Lower leg skin (tissue), 3 donors: Measurements from ENCODE around the gene KDSR.

ENCODE experiments used
- CTCF ChIP-seq, 3 donors: fragments of 450-650 bp; IDR thresholded peaks; one replicate each; pipeline ENCODE4 v1.5.1; 2016; ENCODE audit warnings: antibody characterized with exemption in 3 of 3, mild to moderate bottlenecking in 3 of 3, moderate library complexity in 2 of 3
- POLR2A ChIP-seq, 2 donors: fragments of 450-650 bp; IDR thresholded peaks; one replicate each; pipeline ENCODE4 v1.6.1; 2016 to 2017; ENCODE audit warnings: antibody characterized with exemption in 2 of 2, mild to moderate bottlenecking in 1 of 2, moderate library complexity in 1 of 2

GRCh38 chr18:63298400-63299365, 68.3 kb downstream of the KDSR start:
- no peak for TF ChIP-seq CTCF (IDR thresholded peaks at IDR 0.05)
- no peak for TF ChIP-seq POLR2A (IDR thresholded peaks at IDR 0.05)
